Liver (tissue), 9 donors: ENCODE results near the gene ACIN1. TPM values are rescaled to one million over a fixed set of nuclear protein-coding genes. Genes with fewer than 3 reads are reported as not detected.
A peak's percentile ranks its signal among the peaks of the same experiment; 100 is the strongest.

Source experiments
- DNase-seq: peaks from one replicate; pipeline ENCODE4 v3.0.0-alpha.2; 2017; ENCODE audit warnings: low spot score
- H3K27ac ChIP-seq, 2 donors: one replicate each; pipeline ENCODE4 v1.7.0; 2013; ENCODE audit warnings: inconsistent platforms in 2 of 2, low read length in 2 of 2, control low read depth in 1 of 2, low read depth in 1 of 2, mild to moderate bottlenecking in 1 of 2
- H3K27me3 ChIP-seq, 4 donors: one replicate each; pipeline versions ENCODE4 v1.6.1 to v1.7.0; 2013; ENCODE audit warnings: low read length in 3 of 4, inconsistent platforms in 1 of 4, mild to moderate bottlenecking in 1 of 4, moderate library complexity in 1 of 4; ENCODE audit not compliant: control insufficient read depth in 4 of 4, insufficient read depth in 4 of 4
- H3K36me3 ChIP-seq, 4 donors: one replicate each; pipeline versions ENCODE4 v1.6.1 to v1.7.0; 2013; ENCODE audit warnings: low read length in 3 of 4, mild to moderate bottlenecking in 3 of 4, low read depth in 1 of 4, moderate library complexity in 1 of 4; ENCODE audit not compliant: control insufficient read depth in 4 of 4, insufficient read depth in 3 of 4
- H3K4me1 ChIP-seq, 4 donors: one replicate each; pipeline versions ENCODE4 v1.6.1 to v1.7.0; 2013; ENCODE audit warnings: low read length in 3 of 4, mild to moderate bottlenecking in 3 of 4, moderate library complexity in 1 of 4; ENCODE audit not compliant: control insufficient read depth in 4 of 4, insufficient read depth in 4 of 4
- H3K4me3 ChIP-seq, 3 donors: one replicate each; pipeline versions ENCODE4 v1.6.1 to v1.7.0; 2013; ENCODE audit warnings: low read length in 3 of 3, control low read depth in 1 of 3, low read depth in 1 of 3, mild to moderate bottlenecking in 1 of 3
- H3K9ac ChIP-seq, 2 donors: one replicate each; pipeline ENCODE4 v1.7.0; 2013; ENCODE audit warnings: low read length in 2 of 2, mild to moderate bottlenecking in 2 of 2, moderate library complexity in 2 of 2, control low read depth in 1 of 2, low read depth in 1 of 2
- H3K9me3 ChIP-seq, 4 donors: one replicate each; pipeline versions ENCODE4 v1.6.1 to v1.7.0; 2013; ENCODE audit warnings: low read length in 3 of 4; ENCODE audit not compliant: control insufficient read depth in 4 of 4
- ATF3 ChIP-seq: IDR thresholded peaks from 2 replicates; pipeline ENCODE4 v1.6.1; 2016; ENCODE audit warnings: antibody characterized with exemption
- CTCF ChIP-seq: fragments of 150-350 bp; IDR thresholded peaks from 2 replicates; pipeline ENCODE4 v1.5.1; 2017; ENCODE audit warnings: improper control_type of control experiment, low read depth, low read length; ENCODE audit not compliant: missing input control
- EGR1 ChIP-seq, 2 donors: IDR thresholded peaks; 2 replicates each; pipeline ENCODE4 v1.6.1; 2016 to 2018; ENCODE audit warnings: antibody characterized with exemption in 2 of 2, low read depth in 2 of 2
- HNF4A ChIP-seq, 2 donors: conservative IDR thresholded peaks; 2 replicates each; pipeline ENCODE4 v1.6.1; 2016; ENCODE audit warnings: antibody characterized with exemption in 2 of 2, mild to moderate bottlenecking in 2 of 2
- MAX ChIP-seq: IDR thresholded peaks from 2 replicates; pipeline ENCODE4 v1.6.1; 2016; ENCODE audit warnings: antibody characterized with exemption
- RAD21 ChIP-seq, 2 donors: IDR thresholded peaks; 2 replicates each; pipeline ENCODE4 v1.6.1; 2016; ENCODE audit warnings: antibody characterized with exemption in 2 of 2, mild to moderate bottlenecking in 2 of 2
- RXRA ChIP-seq, 2 donors: IDR thresholded peaks; 2 replicates each; pipeline ENCODE4 v1.6.1; 2017 to 2018; ENCODE audit warnings: antibody characterized with exemption in 2 of 2, mild to moderate bottlenecking in 1 of 2
- YY1 ChIP-seq: IDR thresholded peaks from 2 replicates; pipeline ENCODE4 v1.6.1; 2016; ENCODE audit warnings: antibody characterized with exemption, mild to moderate bottlenecking
- ZBTB33 ChIP-seq: IDR thresholded peaks from 2 replicates; pipeline ENCODE4 v1.6.1; 2016; ENCODE audit warnings: antibody characterized with exemption
- WGBS: extraction: QIAGEN DNeasy Blood & Tissue Kit; methylation state at CpG from one replicate; pipeline ENCODE4 v1.1.7; 2013; 5-methylcytosine and 5-hydroxymethylcytosine counted together
- polyA plus RNA-seq, 2 donors: library from polyadenylated mRNA; stranded (reverse) in 1 of 2; unstranded in 1 of 2; fragments of 200-250 nt in 1 of 2; fragments of >200 nt in 1 of 2; fragmentation: Nextera tagmentation in 1 of 2; extraction: Ambion mirVana in 1 of 2; gene quantifications; one replicate each; pipeline versions ENCODE4 v1.2.1 to v1.2.3, GENCODE V29; 2013 to 2015
- total RNA-seq, 2 donors: library from RNA; depleted of rRNA; stranded (reverse); fragments of >200 nt; gene quantifications; one replicate each; pipeline ENCODE4 v1.2.3, GENCODE V29; 2014
- donor health status: healthy.
- donor health status: healthy.
- donor health status: healthy.
- donor health status: healthy.
- donor health status: healthy.

The ACIN1 gene
- total and polyA plus RNA-seq, 4 donors: 8.1 to 50.6 (median 37.1) TPM

- Histone ChIP-seq H3K9ac (no peak overlapping the region), H3K36me3 (peaks cover 8 to 74% (median 64%) of the 10 kb centered on the region in 4 donors), H3K9me3 (no peaks in the 10 kb centered on the region), H3K27ac (peak overlapping the region in 1 of 2 donors; percentile 26), H3K4me3 (no peak overlapping the region), H3K4me1 (peaks cover 0 to under 1% (median 0%) of the 10 kb centered on the region in 4 donors), H3K27me3 (no peaks in the 10 kb centered on the region)
- WGBS: 82% methylated on average over 5 of the region's 5 CpGs
- DNase-seq: no peak
- no peak for TF ChIP-seq RAD21 (IDR thresholded peaks at IDR 0.05)
- no peak for TF ChIP-seq MAX
- TF ChIP-seq RXRA (IDR thresholded peaks at IDR 0.05): no peak
These were observed 17.0 kb downstream of the ACIN1 start for GRCh38 chr14:23077962-23078361.

GRCh38 chr14:23076785-23077408 lies 18.0 kb downstream of the ACIN1 start:
- Histone ChIP-seq H3K9ac (no peak overlapping the region), H3K27me3 (no peaks in the 10 kb centered on the region), H3K9me3 (no peaks in the 10 kb centered on the region), H3K27ac (no peak overlapping the region), H3K4me1 (peaks cover 2 to 9% (median 6%) of the 10 kb centered on the region in 4 donors), H3K4me3 (no peak overlapping the region), H3K36me3 (peaks cover 8 to 76% (median 65%) of the 10 kb centered on the region in 4 donors)
- no peak for DNase-seq
- WGBS: 66% methylated on average over 5 of the region's 5 CpGs
- peak; percentile 44 for TF ChIP-seq CTCF
- TF ChIP-seq RXRA (IDR thresholded peaks at IDR 0.05): no peak
- peak; percentile 57 to 67 for TF ChIP-seq RAD21 (IDR thresholded peaks at IDR 0.05)
- no peak for TF ChIP-seq HNF4A (conservative IDR thresholded peaks at IDR 0.05)
- TF ChIP-seq YY1: peak; percentile 21
- no peak for TF ChIP-seq EGR1 (IDR thresholded peaks at IDR 0.05; ENCODE audit: low read depth in 2 of 2)
- no peak for TF ChIP-seq ATF3

- Histone ChIP-seq H3K9me3 (no peaks in the 10 kb centered on the region), H3K4me1 (peaks cover 2 to 23% (median 18%) of the 10 kb centered on the region in 4 donors), H3K9ac (no peak overlapping the region), H3K27me3 (no peaks in the 10 kb centered on the region), H3K27ac (no peak overlapping the region), H3K4me3 (no peak overlapping the region), H3K36me3 (peaks cover 7 to 56% (median 47%) of the 10 kb centered on the region in 4 donors)
- no peak for DNase-seq
- 97% methylated on average over 1 of the region's 1 CpG for WGBS
- TF ChIP-seq ZBTB33: no peak
These were observed 20.0 kb downstream of the ACIN1 start for GRCh38 chr14:23074906-23075305.
